SK-N-DZ (cell line): ENCODE results near the gene GJA9. TPM values are rescaled to one million over a fixed set of nuclear protein-coding genes. Genes with fewer than 3 reads are reported as not detected.
A peak's percentile ranks its signal among the peaks of the same experiment; 100 is the strongest.
"Not testable (repeated sequence)": the region's sequence is repeated elsewhere in the genome, so short reads cannot be mapped to it uniquely, and the experiment has no call there.

Experiments used
- DNase-seq: peaks from one replicate; pipeline ENCODE4 v3.0.0-alpha.2; 2015; ENCODE audit warnings: low spot score
- polyA plus RNA-seq, 2 experiments: library from polyadenylated mRNA; depleted of rRNA; stranded (reverse); fragments of >200 nt; gene quantifications; 2 replicates each; pipeline ENCODE4 v1.2.3, GENCODE V29; 2014

GJA9 gene
- polyA plus RNA-seq (2014; cell fraction: cytosol; rRNA removed), result not detected in 2 replicates
- polyA plus RNA-seq (2014; cell fraction: nucleus; rRNA removed), result not detected in 2 replicates

DNA sequence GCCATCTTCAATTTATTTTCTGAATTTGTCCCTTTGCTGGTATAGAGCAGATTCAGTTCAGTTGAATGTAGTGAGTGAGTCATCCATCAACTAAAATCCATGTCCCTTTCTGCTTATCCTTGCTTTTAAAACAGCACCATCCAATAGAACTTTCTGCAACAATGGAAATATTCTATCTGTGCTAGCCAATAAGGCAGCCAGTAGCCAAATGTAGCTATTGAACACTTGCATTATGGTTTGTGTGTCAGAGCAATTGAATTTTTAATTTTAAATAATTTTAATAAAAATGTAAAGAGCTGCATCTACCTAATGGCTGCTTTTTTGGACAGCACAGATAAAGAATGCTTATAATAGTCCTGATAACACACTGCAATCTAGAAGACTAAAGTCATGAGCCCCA is at the start of gene GJA9:
Gene GJA9, minus strand, starts transcription at position 101 of the 400 bp plus-strand sequence. CDS start 5,489 bp downstream, outside the sequence.
- no peak for DNase-seq

GRCh38 chr1:38929476-38929875 is 48.1 kb upstream of the GJA9 start:
- no peak for DNase-seq

- DNase-seq, result no peak
Measured at GRCh38 chr1:38929054-38929453, 47.7 kb upstream of the GJA9 start.

DNA sequence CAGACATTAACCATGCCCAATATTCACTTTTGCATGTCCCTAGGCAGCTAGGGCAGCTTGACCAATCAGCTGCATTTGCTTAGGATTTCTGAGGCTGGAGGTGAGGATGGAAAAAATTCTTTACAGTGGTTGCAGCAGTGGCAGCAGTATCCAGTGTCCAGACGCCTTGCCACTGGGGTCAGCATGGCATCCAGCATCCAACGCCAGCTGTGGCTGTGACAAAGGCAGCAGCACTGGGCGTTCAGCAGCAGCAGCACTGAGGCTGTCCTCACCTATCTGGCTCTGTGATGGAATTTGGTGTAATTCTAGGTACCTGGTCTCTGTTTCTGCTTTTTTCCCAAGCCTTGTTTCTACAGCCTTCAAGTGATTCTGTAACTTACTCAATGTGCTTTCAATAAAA is 44.7 kb upstream of the GJA9 start:
- DNase-seq, result no peak

GRCh38 chr1:38925391-38925790 is 44.0 kb upstream of the GJA9 start:
- DNase-seq, result no peak

DNA sequence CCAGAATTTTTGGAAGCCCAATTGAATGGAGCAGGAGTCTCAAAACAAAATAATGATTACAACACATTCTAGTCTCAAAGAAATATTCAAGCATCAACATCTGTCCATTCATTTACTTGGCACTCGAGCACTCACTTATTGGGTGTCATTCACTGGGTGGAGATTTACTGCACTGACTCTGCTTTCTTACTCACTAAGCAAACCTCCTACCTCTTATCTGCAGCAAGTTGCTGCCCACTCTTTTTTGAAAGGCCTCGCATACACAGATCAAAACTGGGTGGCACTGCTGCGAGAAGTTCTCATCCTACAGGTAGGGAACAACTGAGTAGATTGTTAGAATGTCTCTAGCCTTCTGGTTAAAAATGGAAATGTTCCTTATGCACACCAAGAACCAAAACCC is 42.2 kb upstream of the GJA9 start:
- DNase-seq, result no peak

DNA sequence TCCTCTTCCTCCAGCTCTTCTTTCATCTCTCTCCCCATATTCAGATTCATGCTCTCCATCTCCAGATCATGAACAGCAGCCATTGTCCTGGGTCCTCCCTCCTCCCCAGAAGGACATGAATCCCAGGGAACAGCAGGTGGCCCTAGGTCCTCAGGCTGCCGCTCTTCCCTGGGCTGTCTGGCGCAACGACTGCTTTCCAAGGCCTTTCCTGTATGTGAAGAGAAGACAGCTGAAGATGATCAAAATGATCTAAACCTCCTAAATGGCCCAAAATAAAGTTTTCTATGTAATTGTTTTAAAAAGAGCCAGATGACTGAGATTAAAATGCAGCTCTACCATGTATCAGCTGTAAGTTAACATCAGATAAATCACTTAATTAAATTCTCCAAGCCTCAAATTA is 37.7 kb upstream of the GJA9 start:
- DNase-seq, result peak; percentile 72

- no peak for DNase-seq
Measured at GRCh38 chr1:38918568-38918967, 37.2 kb upstream of the GJA9 start.

DNA sequence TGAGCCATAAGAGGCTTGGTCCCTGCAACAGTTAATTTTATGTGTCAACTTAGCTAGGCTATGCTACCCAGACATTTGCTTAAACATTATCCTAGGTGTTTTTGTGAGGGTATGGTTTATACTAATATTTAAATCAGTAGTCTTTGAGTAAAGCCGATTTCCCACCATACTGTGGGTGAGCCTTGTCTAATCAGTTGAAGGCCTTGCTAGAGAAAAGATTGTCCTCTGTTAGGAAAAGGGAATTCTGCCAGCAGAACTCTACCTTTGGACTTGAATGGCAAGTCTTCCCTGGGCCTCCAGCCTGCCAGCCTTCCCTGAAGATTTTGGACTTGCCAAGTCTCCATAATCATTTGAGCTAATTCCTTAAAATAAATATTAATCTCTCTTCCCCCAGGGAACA is 36.4 kb upstream of the GJA9 start:
- no peak for DNase-seq

GRCh38 chr1:38917337-38917736 is 36.0 kb upstream of the GJA9 start:
- no peak for DNase-seq

DNA sequence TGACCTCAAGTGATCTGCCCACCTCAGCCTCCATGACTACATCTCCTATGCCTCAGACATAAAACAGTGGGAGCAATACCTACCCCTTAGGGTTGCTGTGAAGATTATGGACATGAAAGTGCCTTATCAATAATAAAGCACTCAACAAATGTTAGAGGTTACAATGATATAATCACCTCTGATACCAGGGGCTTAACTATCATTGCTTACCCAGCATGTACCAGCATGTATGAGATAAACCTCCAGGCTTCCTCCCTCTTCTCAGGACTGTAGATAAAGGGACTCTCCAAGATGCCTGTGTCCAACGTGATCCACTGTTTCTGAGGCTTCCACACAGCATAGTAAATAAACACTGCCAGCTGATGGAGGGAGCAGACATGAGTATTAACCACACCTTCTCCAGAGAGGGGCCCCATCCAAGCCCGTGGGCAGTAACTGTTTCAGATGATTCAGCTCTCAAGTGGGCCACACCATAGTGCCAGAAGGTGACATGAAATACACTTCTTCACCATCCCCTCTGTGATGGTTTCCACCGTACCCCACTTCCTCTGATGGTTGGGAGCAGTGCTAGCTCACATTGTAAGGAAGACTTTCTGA is 34.1 kb upstream of the GJA9 start:
- no peak for DNase-seq

DNA sequence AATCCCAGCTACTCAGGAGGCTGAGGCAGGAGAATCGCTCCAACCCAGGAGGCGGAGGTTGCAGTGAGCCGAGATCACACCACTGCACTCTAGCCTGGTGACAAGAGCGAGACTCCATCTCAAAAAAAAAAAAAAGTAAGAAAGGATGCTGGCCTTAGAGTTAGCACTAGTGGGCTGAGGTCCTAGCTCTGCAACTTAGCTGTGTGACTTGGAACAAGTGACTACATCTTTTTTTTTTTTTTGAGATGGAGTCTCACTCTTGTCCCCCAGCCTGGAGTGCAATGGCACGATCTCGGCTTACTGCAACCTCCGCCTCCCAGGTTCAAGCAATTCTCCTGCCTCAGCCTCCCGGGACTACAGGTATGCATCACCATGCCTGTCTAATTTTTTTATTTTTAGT is 33.5 kb upstream of the GJA9 start:
- not testable (repeated sequence) for DNase-seq

- DNase-seq, result no peak
Measured at GRCh38 chr1:38908821-38909220, 27.4 kb upstream of the GJA9 start.

DNA sequence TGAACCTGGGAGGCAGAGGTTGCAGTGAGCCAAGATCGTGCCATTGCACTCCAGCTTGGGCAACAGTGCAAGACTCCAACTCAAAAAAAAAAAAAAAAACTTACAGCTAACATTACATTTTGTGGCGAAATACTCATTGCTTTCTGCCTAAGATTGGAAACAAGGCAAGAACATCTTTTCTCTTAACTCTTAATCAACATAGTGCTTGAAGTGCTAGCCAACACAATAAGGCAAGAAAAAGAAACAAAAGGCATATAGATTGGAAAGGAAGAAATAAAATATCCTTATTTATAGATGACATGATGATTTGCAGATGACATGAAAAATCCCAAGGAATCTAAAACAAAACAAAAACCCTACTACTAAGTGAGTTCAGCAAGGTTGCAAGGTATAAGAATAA is 24.6 kb upstream of the GJA9 start:
- no peak for DNase-seq

DNA sequence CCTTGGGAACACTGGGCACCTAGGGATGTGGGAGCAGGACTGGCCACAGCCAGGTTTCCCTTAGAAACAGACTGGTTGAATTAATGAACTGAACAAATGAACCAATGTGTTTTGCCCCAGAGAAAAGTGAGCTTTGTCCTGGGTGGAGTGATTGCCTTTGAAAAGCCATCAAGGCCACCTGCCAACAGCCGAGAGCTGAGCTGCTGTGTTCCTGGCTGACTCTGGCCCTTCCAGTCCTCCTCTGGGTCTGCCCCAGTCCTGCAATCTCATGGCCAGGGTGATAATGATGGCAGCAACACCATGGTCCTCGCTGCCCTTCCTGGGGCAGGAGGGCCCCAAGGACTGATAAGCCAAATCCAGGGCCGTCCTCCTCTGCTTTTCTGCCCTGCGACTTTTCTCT is 18.2 kb upstream of the GJA9 start:
- no peak for DNase-seq

GRCh38 chr1:38898653-38899230 is 17.4 kb upstream of the GJA9 start:
- DNase-seq, result no peak

- no peak for DNase-seq
Measured at GRCh38 chr1:38896169-38896568, 14.8 kb upstream of the GJA9 start.

- DNase-seq, result no peak
Measured at GRCh38 chr1:38892976-38893375, 11.6 kb upstream of the GJA9 start.

DNA sequence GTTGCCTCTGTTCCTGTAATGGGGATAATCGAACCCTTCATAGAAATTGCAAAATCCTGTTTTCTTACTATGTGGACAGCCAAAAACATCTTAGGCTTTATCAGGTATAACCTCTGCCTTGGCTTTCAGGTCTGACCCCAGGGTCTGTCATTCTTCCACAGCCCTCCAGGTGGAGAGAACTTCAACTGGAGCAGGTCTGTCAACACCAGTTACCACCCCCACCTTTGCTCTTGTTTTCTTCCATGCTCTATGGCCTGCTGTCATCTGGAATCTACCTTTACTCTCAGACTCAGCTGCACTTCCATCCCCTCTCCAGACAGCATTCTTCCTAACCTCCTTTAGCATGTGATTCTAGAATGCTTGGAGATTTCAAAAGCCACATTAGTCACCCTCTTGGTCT is 10.4 kb upstream of the GJA9 start:
- no peak for DNase-seq

GRCh38 chr1:38889589-38889988 is 8.2 kb upstream of the GJA9 start:
- no peak for DNase-seq

GRCh38 chr1:38888423-38889333 is 7.3 kb upstream of the GJA9 start:
- DNase-seq, result no peak

DNA sequence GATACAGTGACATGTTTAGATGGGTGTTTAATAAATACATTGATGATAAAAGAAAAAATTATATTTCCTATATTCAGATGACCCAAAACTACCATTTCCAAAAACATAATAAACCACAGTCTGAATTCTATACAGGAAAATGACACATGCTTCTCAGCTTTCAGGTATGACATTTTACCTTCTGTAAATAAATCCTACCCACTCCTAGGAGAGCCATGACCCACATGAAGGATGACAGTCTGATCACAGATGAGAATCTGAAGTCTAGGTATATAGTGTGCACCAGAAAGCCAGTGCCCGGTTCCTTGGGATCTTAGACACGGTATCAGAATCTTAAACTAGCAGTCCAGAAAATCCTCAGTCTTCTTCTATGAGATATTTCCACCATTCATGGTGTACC is 3.7 kb upstream of the GJA9 start:
- DNase-seq, result no peak

DNA sequence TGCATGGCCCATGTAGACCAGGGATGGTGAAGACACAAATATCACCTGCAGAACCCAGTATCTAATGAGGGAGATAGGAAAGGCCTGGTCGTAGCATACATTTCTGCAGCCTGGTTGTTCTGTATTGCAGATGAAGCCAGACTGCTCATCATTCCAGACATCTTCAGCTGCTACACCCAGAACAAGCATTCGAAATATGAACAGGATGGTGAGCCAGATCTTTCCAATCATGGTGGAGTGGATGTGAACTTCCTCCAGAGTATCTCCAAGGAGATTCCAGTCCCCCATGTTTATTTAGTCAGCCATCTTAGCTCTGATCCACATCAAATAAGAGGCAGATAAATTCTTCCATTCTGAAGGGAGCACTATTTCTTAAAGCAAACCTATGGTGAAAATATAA is 5.6 kb downstream of the GJA9 start:
- no peak for DNase-seq
